ENCODE measurements around the gene SCFD2. TPM values are rescaled to one million over a fixed set of nuclear protein-coding genes. Genes with fewer than 3 reads are reported as not detected.

SCFD2 gene
- total RNA-seq, 2 donors from 2014 or later: 19.3 to 26.7 TPM

- H3K27ac Mint-ChIP-seq: peak overlapping the region; percentile 79
- H3K4me1 Mint-ChIP-seq: peaks cover 18% of the 10 kb centered on the region
- no peak overlapping the region for H3K4me3 Mint-ChIP-seq
- ATAC-seq (no peak), DNase-seq (no peak)
- H3K9me3 ChIP-seq (ENCODE audit: control insufficient read depth, low read length, poor library complexity, severe bottlenecking): no peaks in the 10 kb centered on the region
- H3K27me3 Mint-ChIP-seq: no peaks in the 10 kb centered on the region
- H3K36me3 Mint-ChIP-seq (ENCODE audit: low read depth): peaks cover 8% of the 10 kb centered on the region
Observed at GRCh38 chr4:52932591-52933470, 433.0 kb downstream of the SCFD2 start.

GRCh38 chr4:52931243-52931642 is 434.6 kb downstream of the SCFD2 start:
- H3K4me3 Mint-ChIP-seq: no peak overlapping the region
- H3K36me3 Mint-ChIP-seq (ENCODE audit: low read depth): peaks cover 4% of the 10 kb centered on the region

GRCh38 chr4:52926196-52926974 is 439.5 kb downstream of the SCFD2 start:
- H3K36me3 Mint-ChIP-seq (ENCODE audit: low read depth): peaks cover 2% of the 10 kb centered on the region
- ATAC-seq (no peak), DNase-seq (no peak)
- no peaks in the 10 kb centered on the region for H3K4me1 Mint-ChIP-seq
- H3K4me3 Mint-ChIP-seq: no peak overlapping the region
- H3K9me3 ChIP-seq (ENCODE audit: control insufficient read depth, low read length, poor library complexity, severe bottlenecking): no peaks in the 10 kb centered on the region
- no peak overlapping the region for H3K27ac Mint-ChIP-seq
- no peaks in the 10 kb centered on the region for H3K27me3 Mint-ChIP-seq

More at GRCh38 chr4:52931243-52931642, 434.6 kb downstream of the SCFD2 start:
- H3K4me1 Mint-ChIP-seq: peaks cover 18% of the 10 kb centered on the region
- no peak for ATAC-seq
- no peaks in the 10 kb centered on the region for H3K27me3 Mint-ChIP-seq
- no peak overlapping the region for H3K27ac Mint-ChIP-seq
- no peak for DNase-seq
- no peaks in the 10 kb centered on the region for H3K9me3 ChIP-seq (ENCODE audit: control insufficient read depth, low read length, poor library complexity, severe bottlenecking)

GRCh38 chr4:52925531-52925968 is 440.3 kb downstream of the SCFD2 start:
- ATAC-seq (no peak), DNase-seq (no peak)
- Mint-ChIP-seq H3K4me3 (no peak overlapping the region), H3K27me3 (no peaks in the 10 kb centered on the region), H3K4me1 (no peaks in the 10 kb centered on the region), H3K36me3 (ENCODE audit: low read depth) (peaks cover 2% of the 10 kb centered on the region), H3K27ac (no peak overlapping the region)
- H3K9me3 ChIP-seq (ENCODE audit: control insufficient read depth, low read length, poor library complexity, severe bottlenecking): no peaks in the 10 kb centered on the region

- Mint-ChIP-seq H3K4me3 (no peak overlapping the region), H3K27ac (no peak overlapping the region), H3K4me1 (peaks cover 2% of the 10 kb centered on the region), H3K36me3 (ENCODE audit: low read depth) (peaks cover 3% of the 10 kb centered on the region), H3K27me3 (no peaks in the 10 kb centered on the region)
- DNase-seq (no peak), ATAC-seq (no peak)
- H3K9me3 ChIP-seq (ENCODE audit: control insufficient read depth, low read length, poor library complexity, severe bottlenecking): no peaks in the 10 kb centered on the region
Observed at GRCh38 chr4:52919461-52919860, 446.4 kb downstream of the SCFD2 start.

GRCh38 chr4:52917817-52918216 is 448.0 kb downstream of the SCFD2 start:
- Mint-ChIP-seq H3K27ac (no peak overlapping the region), H3K4me1 (peaks cover 2% of the 10 kb centered on the region), H3K27me3 (no peaks in the 10 kb centered on the region), H3K4me3 (no peak overlapping the region), H3K36me3 (ENCODE audit: low read depth) (peaks cover 3% of the 10 kb centered on the region)
- DNase-seq (no peak), ATAC-seq (no peak)
- H3K9me3 ChIP-seq (ENCODE audit: control insufficient read depth, low read length, poor library complexity, severe bottlenecking): no peaks in the 10 kb centered on the region

GRCh38 chr4:52915730-52916300 is 450.0 kb downstream of the SCFD2 start:
- H3K27me3 Mint-ChIP-seq: no peaks in the 10 kb centered on the region
- H3K36me3 Mint-ChIP-seq (ENCODE audit: low read depth): peaks cover 3% of the 10 kb centered on the region
- H3K4me3 Mint-ChIP-seq: no peak overlapping the region
- no peak overlapping the region for H3K27ac Mint-ChIP-seq
- ATAC-seq: no peak
- no peaks in the 10 kb centered on the region for H3K9me3 ChIP-seq (ENCODE audit: control insufficient read depth, low read length, poor library complexity, severe bottlenecking)
- DNase-seq: no peak
- peaks cover 4% of the 10 kb centered on the region for H3K4me1 Mint-ChIP-seq

GRCh38 chr4:52915191-52915590 is 450.7 kb downstream of the SCFD2 start:
- no peak for ATAC-seq
- Mint-ChIP-seq H3K4me3 (no peak overlapping the region), H3K4me1 (peaks cover 4% of the 10 kb centered on the region), H3K27ac (no peak overlapping the region), H3K27me3 (no peaks in the 10 kb centered on the region), H3K36me3 (ENCODE audit: low read depth) (peaks cover 3% of the 10 kb centered on the region)
- DNase-seq: no peak
- no peaks in the 10 kb centered on the region for H3K9me3 ChIP-seq (ENCODE audit: control insufficient read depth, low read length, poor library complexity, severe bottlenecking)

- H3K4me1 Mint-ChIP-seq: peaks cover 4% of the 10 kb centered on the region
- H3K27ac Mint-ChIP-seq: no peak overlapping the region
- H3K36me3 Mint-ChIP-seq (ENCODE audit: low read depth): peaks cover 1% of the 10 kb centered on the region
- no peak for DNase-seq
- H3K9me3 ChIP-seq (ENCODE audit: control insufficient read depth, low read length, poor library complexity, severe bottlenecking): no peaks in the 10 kb centered on the region
- H3K27me3 Mint-ChIP-seq: no peaks in the 10 kb centered on the region
- H3K4me3 Mint-ChIP-seq: no peak overlapping the region
- ATAC-seq: no peak
Observed at GRCh38 chr4:52914051-52914605, 451.7 kb downstream of the SCFD2 start.

GRCh38 chr4:52912608-52913007 is 453.3 kb downstream of the SCFD2 start:
- Mint-ChIP-seq H3K4me1 (peaks cover 4% of the 10 kb centered on the region), H3K4me3 (no peak overlapping the region), H3K36me3 (ENCODE audit: low read depth) (peaks cover 2% of the 10 kb centered on the region), H3K27ac (no peak overlapping the region), H3K27me3 (no peaks in the 10 kb centered on the region)
- no peak for ATAC-seq
- no peak for DNase-seq
- no peaks in the 10 kb centered on the region for H3K9me3 ChIP-seq (ENCODE audit: control insufficient read depth, low read length, poor library complexity, severe bottlenecking)

GRCh38 chr4:52911684-52912294 is 454.1 kb downstream of the SCFD2 start:
- ATAC-seq (peak; percentile 65), DNase-seq (peak; percentile 27 to 54 (median 32))
- Mint-ChIP-seq H3K4me3 (no peak overlapping the region), H3K27me3 (no peaks in the 10 kb centered on the region), H3K27ac (no peak overlapping the region), H3K36me3 (ENCODE audit: low read depth) (peaks cover 4% of the 10 kb centered on the region), H3K4me1 (peaks cover 4% of the 10 kb centered on the region)
- no peaks in the 10 kb centered on the region for H3K9me3 ChIP-seq (ENCODE audit: control insufficient read depth, low read length, poor library complexity, severe bottlenecking)

- no peak overlapping the region for H3K27ac Mint-ChIP-seq
- ATAC-seq: no peak
- peaks cover 4% of the 10 kb centered on the region for H3K36me3 Mint-ChIP-seq (ENCODE audit: low read depth)
- no peaks in the 10 kb centered on the region for H3K27me3 Mint-ChIP-seq
- H3K4me3 Mint-ChIP-seq: no peak overlapping the region
- peaks cover 2% of the 10 kb centered on the region for H3K4me1 Mint-ChIP-seq
- H3K9me3 ChIP-seq (ENCODE audit: control insufficient read depth, low read length, poor library complexity, severe bottlenecking): no peaks in the 10 kb centered on the region
- no peak for DNase-seq
Observed at GRCh38 chr4:52910115-52910514, 455.7 kb downstream of the SCFD2 start.

- no peaks in the 10 kb centered on the region for H3K27me3 Mint-ChIP-seq
- peaks cover 7% of the 10 kb centered on the region for H3K36me3 Mint-ChIP-seq (ENCODE audit: low read depth)
- H3K27ac Mint-ChIP-seq: no peak overlapping the region
- H3K4me1 Mint-ChIP-seq: peaks cover 2% of the 10 kb centered on the region
- DNase-seq (no peak), ATAC-seq (no peak)
- H3K4me3 Mint-ChIP-seq: no peak overlapping the region
- H3K9me3 ChIP-seq (ENCODE audit: control insufficient read depth, low read length, poor library complexity, severe bottlenecking): no peaks in the 10 kb centered on the region
Observed at GRCh38 chr4:52907510-52907909, 458.4 kb downstream of the SCFD2 start.

Measured in T-helper 17 cell (primary cell).